Measurements from ENCODE around the gene NR5A1.

Gene NR5A1

DNA sequence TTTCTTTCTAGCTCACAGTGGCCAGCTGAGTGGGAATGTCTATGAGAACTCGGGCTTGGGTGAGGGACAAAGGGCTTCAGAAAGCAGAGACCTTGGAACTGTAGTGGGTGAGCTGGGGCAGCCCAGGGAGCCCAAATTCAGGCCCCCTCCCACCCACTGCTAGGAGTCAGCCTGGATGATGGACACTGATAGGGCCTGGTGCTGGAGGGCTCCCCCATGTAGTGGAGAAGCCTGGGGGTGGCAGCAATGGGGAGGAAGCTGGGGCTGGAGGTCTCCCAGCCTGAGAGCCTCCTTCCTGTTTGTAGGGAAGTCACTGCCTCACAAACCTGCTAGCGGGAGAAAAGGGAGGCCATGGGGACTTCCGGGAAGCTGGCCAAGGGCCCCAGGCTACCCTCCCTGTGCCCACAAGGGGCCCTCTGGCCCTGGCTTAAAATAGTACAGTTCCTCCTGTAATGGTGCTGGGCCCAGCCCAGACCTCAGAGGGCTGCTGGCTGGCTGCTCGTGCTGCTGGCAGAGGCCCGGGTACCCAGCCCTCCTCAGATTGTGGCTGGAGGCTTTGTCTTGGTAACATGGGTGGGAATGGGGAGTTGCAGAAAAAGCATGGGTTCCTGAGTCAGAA is 6.3 kb upstream of the NR5A1 start:
- FAIRE-seq, result no peak

DNA sequence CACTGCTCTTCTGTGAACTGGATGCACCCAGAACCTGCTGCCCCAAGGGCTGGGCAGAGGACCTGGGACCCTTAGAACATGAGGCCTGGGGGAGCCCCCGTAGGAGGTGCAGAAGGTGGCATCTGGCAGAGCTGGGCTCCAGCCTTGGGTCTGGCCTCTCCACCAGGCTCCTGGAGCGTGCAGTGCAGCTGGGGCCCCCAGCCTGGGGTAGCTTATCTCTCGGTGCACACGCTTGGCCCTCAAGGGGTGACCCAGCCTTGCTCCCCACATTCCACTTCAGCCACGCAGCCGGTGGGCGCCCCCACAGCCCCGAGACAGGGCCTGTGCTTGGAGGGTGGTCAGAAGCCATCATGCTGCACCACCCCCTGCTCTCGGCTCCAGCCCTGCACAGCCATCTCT is 5.6 kb upstream of the NR5A1 start:
- no peak for FAIRE-seq

DNA sequence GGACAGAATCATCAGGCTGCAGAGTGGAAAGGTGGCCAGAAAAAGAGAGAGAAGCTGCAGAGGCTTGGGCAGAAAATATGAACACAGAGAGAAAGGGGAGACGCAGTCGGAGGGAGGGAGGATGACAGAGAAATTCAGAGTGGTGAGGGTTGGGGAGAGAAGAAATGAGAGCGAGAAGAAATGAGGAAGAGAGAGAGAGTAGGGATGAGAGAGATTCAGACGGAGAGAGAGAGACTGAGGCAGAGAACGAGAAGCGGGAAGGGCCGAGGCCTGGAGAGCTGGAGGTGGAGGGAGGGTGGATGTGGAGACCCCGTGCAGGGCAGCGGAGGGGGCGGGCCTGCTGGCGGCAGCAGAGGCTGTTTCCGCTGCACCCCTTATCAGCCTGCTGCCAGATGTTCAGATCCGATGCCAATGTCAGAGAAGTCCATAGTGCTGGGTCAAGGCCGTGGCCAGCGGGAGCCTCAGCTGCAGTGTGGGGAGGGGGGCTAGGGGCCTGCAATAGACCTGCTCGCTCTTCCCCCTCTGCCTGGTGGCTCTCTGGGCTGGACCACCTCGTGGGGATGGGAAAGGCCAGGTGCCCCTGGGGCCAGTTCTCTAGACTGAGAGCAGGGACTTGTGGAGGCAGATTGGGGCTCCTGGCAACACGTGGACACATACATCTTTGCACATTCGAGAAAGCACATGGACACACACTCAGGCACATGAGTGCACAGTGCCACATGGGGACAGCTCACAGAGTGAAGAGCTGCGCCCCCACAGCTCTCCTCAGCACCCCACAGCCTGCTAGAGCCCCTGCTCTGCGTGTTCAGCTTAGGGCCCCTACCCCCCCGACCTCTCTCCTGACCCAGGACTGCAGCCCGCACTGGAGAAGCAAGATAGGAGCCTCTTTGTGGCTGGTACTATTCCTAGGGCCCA is 4.9 kb upstream of the NR5A1 start:
- FAIRE-seq, result no peak

DNA sequence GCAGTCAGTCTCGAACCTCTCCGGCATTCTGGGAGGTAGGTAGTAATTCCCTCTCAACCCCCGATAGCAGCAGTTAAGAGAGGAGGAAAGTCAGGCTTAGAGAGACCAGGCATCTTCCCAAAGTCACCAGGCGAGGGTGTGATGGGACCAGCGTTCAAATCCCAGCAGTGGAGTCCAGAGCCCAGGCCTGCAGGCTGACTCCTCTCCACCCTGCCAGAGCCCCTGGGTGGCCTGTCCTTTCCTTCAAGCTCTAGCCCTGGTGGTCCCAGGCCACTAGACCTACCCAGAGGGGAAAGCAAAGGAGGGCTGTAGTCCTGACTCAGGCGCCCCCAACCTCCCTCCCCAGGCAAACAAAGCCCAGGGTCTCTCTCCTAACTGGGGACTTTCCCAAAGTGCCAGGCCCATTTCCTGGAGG is 4.2 kb upstream of the NR5A1 start:
- FAIRE-seq, result no peak

DNA sequence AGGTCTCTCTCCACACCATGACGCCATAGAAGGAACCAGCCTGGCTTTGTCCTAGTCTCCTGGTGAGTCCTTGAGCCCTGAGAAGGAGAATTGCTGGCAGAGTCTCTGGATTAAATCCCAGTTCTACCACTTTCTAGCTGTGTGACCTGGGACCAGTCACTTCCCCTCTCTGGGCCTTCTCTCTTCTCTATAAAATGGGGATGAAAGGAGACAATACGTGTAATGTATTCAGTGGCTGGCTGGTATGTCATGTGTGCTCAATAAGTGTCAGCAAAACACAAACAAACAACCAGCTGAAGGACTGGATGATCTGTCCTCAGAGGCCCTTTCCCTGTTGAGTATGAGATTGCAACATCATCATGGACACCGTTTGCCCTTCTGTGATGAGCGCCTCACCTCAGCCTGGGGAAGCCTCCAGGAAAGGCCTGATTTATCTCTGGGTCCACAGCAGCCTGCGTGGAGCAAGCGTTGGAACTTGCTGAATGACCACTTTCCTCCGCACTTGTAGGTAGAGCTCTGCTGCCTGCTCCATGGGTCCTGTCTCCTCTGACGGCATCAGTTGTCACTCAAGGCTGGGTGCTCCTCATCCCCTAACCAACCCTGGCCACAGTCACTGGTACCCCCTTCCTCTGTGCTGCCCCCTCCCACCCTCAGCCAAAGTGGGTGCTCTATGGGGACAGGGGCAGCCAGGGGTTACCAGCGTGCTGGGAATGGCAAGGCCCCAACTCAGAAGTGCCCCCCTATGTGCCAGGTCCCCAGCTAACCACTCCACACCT is 3.6 kb upstream of the NR5A1 start:
- no peak for FAIRE-seq

DNA sequence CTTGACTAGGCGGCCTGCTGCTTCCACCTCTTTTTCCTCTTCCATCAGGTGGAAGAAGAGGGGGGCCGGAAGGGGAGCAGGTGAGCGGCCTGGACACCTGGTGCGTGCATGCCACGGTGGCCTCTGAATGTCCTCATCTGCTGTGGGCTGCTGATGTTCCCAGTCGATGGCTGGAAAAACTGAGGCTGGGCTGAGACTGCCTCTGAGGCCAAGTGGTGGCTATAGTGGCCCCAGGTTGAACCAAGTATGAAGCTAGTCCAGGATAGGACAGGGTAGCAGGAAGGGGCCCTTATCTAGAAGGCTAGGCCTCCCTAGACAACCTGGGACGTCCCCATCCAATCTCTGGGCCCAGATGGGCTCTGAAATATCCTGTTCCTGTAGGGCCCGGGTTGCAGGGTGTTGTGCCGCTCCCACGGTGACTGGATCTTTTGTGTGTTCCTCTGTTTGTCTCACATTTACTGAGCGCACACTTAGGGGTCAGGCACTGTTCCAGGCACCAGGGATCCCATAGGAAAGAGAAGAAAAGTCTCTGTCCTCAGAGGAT is 753 bp upstream of the NR5A1 start:
- FAIRE-seq, result no peak

DNA sequence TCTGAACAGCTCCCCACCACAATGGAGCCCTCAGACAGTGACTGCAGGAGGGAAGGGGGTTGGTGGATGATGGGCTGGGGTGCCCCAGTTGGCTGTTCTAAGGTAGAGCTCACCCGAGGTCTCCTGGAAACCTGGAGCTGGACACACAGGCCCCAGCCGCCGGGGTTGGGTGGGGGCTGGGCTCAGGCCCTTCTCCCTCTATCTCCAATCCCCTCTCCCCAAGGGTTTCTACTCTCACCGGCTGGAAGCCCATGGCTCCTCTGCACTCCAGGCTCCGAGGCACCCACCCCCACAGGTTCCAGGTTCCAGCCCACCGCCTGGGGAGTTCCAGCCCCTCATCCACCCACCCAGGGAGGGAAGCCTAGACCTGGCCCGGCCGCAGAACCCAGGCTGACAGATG is 766 bp downstream of the NR5A1 start:
- FAIRE-seq, result no peak

DNA sequence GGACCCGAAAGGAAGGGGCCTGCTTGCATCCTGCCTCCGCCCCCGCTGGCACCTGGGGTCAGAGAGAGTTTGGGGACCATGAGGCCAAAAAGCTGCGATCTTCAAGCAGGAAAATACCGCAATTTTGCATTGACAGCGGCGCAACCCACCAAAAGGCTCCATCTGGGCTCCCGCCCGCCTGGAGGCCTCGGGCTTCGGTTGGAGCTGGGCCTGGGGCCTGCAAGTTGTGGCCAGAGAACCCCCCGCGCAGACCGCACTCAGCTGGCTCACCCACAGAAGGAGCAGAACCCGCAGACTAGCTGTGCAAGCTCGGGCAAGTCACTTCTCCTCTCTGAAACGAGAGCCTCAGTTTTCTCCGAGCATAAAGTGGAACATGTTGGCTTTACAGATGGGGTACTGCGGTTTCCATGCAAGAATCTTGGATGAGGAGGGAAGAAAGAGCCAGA is 1.3 kb downstream of the NR5A1 start:
- no peak for FAIRE-seq

DNA sequence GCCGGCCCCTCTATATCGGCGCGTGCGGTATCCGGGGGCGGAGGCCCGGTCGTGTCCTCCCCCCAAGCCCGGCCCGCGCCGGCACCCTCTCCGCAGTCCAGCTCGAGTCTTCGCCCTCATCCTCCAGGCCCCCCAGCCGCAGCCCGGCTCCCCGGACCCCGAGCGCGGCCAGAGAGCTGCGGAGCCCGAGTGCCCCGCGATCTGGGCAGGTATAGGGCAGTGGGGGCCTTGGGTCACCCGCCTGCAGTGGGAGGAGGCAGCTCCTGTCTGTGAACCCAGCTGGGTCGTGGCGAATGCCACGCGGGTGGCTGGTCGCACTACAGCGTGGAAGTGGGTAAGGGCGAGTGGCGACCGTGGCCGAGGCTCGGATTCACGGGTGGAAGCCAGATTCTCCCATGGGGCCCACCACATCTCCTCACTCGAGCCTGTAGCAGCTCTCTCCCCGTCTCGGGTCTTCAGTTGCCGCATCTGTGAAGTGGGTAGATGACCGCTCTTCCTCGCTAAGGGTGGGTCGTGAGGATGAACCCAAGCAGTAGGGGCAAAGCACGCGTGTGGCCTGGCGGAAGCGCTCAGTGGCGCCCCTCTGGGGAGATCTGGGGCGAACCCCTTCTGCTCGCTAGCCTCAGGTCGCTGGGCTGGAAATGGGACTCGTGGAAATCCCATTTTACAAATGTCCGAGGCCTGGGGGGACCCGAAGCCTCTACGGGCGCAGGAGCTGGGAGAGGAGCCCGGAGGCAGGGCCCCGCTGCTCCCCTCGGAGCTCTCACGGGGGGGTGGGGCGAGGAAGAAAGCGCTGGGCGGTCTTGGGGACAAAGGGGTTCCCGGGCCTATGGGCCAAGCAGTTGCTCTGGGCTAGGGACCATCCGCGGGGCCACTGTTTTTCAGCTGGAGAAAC is 1.9 kb downstream of the NR5A1 start:
- FAIRE-seq, result no peak

DNA sequence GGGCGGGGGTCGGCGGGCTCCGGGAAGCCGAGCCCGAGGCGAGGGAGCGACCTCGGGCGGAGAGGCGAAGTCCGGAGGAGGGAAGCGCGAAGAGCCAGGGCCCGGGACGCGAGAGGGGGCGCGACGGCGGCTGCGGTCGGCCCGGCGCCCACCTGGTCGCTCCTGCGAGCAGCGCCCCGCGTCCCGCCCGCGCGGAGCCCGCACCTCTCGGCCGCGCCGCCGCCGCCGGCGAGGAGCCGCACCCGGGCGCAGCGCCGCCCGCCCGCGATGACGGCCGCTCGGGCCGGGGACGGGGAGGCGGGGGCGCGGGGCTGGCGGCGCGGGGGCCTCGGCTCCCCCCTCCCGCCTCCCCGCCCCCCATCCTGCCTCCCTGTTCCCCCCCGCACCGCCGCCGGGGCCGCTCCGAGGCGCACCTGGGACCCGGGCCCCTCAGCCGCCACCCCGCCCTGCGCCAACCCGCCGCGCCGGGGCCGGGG is 2.6 kb downstream of the NR5A1 start:
- FAIRE-seq, result no peak

DNA sequence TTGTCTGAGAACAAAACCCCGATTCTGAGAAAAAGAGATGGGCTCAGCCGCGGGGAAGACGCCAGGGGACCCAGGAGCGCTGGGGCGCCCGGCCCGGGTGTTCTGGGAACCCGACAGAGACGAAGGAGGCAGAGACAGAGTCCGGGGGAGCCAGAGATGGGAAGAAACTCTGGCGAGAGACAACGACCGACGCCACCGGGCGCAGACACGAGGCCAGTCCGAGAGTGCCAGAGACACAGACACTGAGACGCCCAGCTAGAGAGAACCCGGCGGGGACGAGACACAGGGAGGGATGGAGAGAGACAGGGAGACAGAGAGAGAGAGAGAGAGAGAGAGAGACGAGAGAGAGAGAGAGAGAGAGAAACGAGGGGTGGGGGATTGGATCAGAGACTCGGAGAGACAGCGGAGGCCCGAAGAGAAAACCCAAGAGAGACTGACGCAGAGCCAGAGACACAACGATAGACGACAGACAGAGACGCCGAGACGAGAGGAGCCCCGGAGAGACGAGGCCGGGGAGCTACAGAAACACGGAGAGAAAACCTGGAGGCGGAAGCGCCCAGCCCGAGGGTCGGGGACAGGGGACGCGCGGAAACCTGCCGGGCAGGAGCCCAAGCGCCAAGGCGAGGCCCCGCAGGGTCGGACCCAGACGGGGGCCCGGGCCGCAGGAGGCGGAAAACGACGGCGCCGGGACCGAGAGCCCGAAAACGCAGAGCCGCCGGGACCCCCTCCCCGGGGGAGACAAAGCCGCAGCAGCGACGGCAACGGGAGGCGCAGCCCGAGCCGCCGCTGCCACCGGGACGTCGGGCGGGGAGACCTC is 3.3 kb downstream of the NR5A1 start:
- FAIRE-seq, result no peak

DNA sequence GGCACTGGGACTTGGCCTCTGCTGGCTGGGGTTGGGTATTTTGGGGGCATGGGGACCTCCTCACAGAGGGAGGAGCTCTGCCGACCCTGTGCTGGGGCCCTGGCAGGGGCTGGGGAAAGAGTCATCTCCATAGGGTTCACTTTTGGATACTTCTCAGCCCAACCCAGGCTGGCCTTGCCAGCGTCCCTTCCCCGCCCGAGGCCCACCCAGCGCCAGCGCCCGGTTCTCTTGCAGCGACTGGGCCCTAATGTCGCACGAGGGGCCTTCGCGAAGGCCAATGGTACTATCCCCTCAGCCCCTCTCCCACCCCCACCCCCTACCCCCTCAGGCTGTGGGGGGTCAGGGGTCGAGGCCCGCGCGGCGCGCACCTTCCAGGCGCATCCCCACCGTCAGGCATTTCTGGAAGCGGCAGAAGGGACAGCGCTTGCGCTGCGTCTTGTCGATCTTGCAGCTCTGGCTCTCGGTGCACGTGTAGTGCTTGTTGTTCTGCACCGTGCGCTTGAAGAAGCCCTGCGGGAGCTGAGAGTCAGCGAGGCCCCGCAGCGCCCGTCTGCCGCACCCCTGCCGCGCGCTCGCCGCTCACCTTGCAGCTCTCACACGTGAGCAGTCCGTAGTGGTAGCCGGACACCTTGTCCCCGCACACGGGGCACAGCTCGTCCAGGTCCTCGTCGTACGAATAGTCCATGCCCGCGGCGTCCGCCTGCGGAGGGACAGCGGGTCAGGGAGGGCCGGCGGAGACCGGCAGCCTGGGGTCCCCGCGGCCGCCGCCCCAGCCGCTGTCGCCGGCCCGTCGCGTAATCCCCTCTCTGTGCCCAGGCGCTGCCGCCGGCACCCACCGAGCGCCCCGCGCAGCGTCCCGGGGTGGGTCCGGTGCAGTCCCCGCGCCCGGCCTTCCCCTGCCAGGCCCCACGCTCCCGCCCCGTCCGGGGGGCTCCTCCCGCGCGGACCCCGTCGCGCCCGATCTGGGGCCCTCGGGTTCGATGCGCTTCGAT is 4.2 kb downstream of the NR5A1 start:
- FAIRE-seq, result no peak

DNA sequence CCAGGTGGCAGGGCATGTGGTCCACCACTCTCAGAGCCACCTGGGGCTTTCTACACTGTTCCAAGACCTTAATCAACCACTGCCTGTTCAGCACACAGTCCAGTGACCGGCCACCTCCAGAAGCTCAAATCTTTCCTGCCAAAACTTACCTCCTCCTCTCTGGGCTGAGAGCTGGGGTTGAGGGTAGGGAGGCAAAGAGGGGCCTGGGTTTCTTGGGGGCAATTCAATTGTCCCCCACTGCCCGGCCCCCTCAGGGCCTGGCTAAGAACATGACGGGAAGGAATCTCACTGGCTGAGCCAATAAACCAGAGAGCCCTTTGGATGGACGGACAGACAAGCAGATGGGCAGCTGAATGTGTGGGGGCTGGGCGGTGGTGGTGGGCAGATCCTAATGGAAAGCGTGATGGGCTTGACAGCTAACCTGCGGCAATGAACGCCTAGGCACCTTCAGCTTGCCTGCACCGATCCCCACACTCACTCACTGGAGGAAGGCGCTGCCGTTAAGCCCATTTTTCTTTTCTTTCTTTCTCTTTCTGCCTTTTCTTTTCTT is 5.4 kb downstream of the NR5A1 start:
- no peak for FAIRE-seq

DNA sequence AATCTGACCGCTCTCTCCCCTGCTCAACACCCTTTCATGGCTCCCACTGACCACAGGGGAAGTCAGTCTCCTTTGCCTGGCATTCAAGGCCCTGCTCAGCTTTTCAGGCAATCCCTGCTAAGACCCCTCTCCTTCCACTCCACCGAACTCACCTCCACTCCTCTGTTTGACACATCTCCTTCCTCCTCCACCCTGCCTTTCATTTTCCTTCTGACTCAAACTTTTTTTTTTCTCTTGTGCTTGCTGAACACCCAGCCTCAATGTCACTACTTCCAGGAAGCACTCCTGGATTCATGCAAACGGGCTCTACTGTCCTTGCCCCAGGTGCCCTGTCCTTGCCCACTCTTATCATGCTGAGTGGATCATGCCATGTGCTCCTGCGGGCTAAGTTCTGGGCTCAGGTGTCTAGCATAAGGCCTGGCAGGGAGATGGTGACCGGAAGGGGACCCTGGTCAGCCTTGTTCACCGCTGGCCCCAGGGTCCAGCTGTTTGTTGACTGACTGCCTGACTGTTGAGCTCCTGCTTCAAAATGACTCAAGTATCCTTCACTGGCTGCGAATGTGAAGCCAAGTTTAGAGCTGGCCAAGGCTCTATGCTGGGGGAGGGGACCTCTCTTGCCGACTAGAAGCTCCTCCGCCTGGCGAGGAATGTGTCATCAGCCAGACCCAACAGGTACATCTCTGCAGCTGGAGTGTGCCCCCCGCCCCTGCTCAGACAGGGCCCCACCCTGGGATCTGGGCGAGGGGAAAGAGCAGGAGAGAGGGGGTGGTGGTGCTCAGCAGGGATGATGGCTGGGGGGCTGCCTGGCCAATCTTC is 6.2 kb downstream of the NR5A1 start:
- no peak for FAIRE-seq

DNA sequence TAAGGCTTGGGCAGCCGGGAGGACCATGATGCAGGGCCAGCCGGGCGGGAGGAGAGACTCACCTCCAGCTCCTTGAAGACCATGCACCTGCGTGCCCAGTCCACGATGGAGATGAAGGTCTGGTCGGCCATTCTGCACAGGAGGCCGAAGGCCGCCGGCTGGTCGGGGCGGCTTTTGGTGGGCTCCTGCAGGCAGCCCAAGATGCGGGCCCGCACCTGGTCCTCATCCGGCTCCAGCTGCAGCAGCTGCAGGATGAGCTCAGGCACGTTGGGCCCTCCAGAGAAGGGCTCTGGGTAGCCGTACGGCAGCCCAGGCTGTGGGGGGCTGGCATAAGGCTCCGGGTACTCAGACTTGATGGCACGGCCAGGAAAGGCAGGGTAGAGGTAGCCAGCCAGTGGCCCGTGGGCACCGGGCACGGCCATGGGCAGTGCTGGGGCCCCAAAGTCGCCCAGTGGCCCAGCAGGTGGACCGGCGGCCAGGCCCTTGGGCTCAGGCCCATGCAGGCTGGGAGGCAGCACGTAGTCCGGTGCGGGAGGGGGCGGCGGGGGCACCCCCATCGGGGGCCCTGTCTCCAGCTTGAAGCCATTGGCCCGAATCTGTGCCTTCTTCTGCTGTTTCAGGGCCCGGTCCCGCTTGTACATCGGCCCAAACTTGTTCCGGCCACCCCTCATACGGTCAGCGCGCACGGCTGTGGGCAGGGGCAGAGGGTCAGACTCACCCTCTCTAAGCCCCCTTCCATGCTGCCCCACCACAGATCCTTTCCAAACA is 7.0 kb downstream of the NR5A1 start:
- FAIRE-seq, result no peak

DNA sequence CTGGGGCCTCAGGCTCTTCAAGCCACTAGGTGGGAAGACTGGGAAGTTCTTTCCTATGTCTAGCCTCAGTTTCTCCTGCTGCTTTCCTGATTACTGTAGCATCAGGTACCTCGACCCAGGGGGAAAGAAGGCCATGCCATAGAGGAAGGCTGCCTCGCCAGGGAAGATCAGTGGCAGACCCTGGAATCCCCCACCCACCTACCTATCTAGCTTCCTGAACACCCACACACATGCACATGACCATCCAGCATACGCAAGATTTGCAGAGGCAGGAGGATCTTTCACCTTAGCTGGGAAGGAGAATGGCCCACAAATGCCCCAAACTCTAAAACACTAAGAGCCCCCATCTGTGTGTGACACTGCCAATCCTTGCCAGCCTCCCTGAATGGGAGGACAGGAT is 8.0 kb downstream of the NR5A1 start:
- FAIRE-seq, result no peak

DNA sequence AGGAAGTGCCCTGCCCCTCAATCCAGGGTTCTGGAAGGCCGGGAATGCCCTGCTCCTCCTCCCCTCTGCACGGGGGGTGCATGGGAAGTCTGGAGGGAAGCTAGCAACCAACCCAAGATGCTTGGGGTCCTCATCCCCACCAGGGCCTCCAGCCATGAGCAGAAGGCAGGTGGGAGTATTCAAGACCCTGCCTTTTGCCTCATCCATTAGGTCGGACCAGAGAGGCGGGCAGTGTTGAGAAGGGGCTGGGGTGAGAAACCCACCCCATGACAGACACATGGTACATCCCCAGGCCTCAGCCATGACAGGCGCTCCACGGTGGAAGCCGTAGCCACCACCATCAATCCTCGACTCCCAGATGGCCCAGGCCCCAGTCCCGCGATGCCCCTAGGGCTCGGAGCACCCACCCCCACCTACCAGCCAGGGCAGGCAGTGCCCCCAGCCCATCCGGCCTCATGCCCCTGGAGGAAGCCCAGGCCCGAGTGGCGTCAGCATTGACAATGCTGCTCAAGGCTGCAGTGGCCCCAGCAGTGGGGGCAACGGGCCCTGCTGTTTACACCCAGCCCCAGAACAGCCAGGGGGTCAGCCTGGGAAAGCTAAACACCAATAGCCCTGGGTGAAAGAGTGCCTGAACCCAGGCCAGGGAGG is 8.6 kb downstream of the NR5A1 start:
- no peak for FAIRE-seq
